Spleen (tissue), 11 donors: ENCODE data around the gene CDIP1. TPM values are rescaled to one million over a fixed set of nuclear protein-coding genes. Genes with fewer than 3 reads are reported as not detected.

Experiments
- DNase-seq: peaks from one replicate; pipeline ENCODE4 v3.0.0-alpha.2; 2020
- H3K27ac ChIP-seq, 8 donors: fragments of 200-600 bp; sonication (generic) in 7 of 8; 1 replicate in 4 of 8; 2 replicates in 4 of 8; pipeline versions ENCODE4 v1.5.0 to v1.8.0; 2016 to 2021; ENCODE audit warnings: inconsistent platforms in 4 of 8, mild to moderate bottlenecking in 4 of 8, moderate library complexity in 1 of 8
- H3K27me3 ChIP-seq, 7 donors: fragments of 200-600 bp; sonication (generic) in 6 of 7; replicated peaks in 1 of 7; 1 replicate in 4 of 7; 2 replicates in 3 of 7; pipeline versions ENCODE4 v1.5.0 to v1.8.0; 2016 to 2021; ENCODE audit warnings: inconsistent platforms in 3 of 7, mild to moderate bottlenecking in 1 of 7
- H3K36me3 ChIP-seq, 6 donors: fragments of 200-600 bp; sonication (generic) in 5 of 6; 1 replicate in 4 of 6; 2 replicates in 2 of 6; pipeline versions ENCODE4 v1.5.0 to v1.8.0; 2016 to 2021; ENCODE audit warnings: inconsistent platforms in 2 of 6
- H3K4me1 ChIP-seq, 6 donors: fragments of 200-600 bp; sonication (generic) in 5 of 6; 1 replicate in 3 of 6; 2 replicates in 3 of 6; pipeline versions ENCODE4 v1.5.0 to v1.8.0; 2016 to 2021; ENCODE audit warnings: inconsistent platforms in 3 of 6
- H3K4me3 ChIP-seq, 8 donors: fragments of 200-600 bp; sonication (generic) in 7 of 8; 1 replicate in 4 of 8; 2 replicates in 4 of 8; pipeline versions ENCODE4 v1.5.0 to v1.8.0; 2016 to 2021; ENCODE audit warnings: inconsistent platforms in 4 of 8, mild to moderate bottlenecking in 4 of 8, moderate library complexity in 2 of 8
- H3K9me3 ChIP-seq, 8 donors: fragments of 200-600 bp; sonication (generic) in 7 of 8; 1 replicate in 4 of 8; 2 replicates in 4 of 8; pipeline versions ENCODE4 v1.5.0 to v1.8.0; 2016 to 2021; ENCODE audit warnings: inconsistent platforms in 4 of 8
- POLR2A ChIP-seq, 3 donors: fragments of 450-650 bp; IDR thresholded peaks; one replicate each; pipeline ENCODE4 v1.5.1; 2017; ENCODE audit warnings: antibody characterized with exemption in 3 of 3, mild to moderate bottlenecking in 1 of 3
- POLR2AphosphoS5 ChIP-seq, 3 donors: sonication (generic); formaldehyde crosslinking; IDR thresholded peaks; one replicate each; pipeline ENCODE4 v1.5.1; 2017; ENCODE audit warnings: antibody characterized with exemption in 3 of 3
- WGBS, 5 donors: extraction: QIAGEN DNeasy Blood & Tissue Kit in 3 of 5; methylation state at CpG; one replicate each; pipeline versions ENCODE4 v1.1.5 to v1.1.7; 2013 to 2018; 5-methylcytosine and 5-hydroxymethylcytosine counted together
- intact Hi-C: fragments of 100-400 bp; cut with DNase I; formaldehyde crosslinking; loops from one replicate; pipeline ENCODE4 v1.15.0; 2023; ENCODE audit warnings: low total_unique reads
- polyA plus RNA-seq, 3 donors: library from polyadenylated mRNA; stranded (reverse); fragments of 200-250 nt; gene quantifications; one replicate each; pipeline ENCODE4 v1.2.1, GENCODE V29; 2013
- total RNA-seq, 7 donors: library from RNA; depleted of rRNA in 3 of 7; stranded (reverse); fragments of >200 nt in 3 of 7; fragmentation: NEBNext Ultra II Directional in 4 of 7; extraction: Animal tissue kit (Norgen Biotek cat#: 25700) in 4 of 7; gene quantifications; one replicate each; pipeline versions ENCODE4 v1.1.0 to v1.2.1, GENCODE V29; 2016 to 2021
- TF ChIP-seq, protein P1 (sequence below), 11 experiments: fragments of 200-600 bp in 7 of 11; fragments of 450-650 bp in 4 of 11; sonication (generic) in 4 of 11; IDR thresholded peaks in 8 of 11; conservative IDR thresholded peaks in 3 of 11; 1 replicate in 7 of 11; 2 replicates in 4 of 11; pipeline versions ENCODE4 v1.4.0 to v1.8.0; 2016 to 2021; ENCODE audit warnings: antibody characterized with exemption in 11 of 11, inconsistent platforms in 4 of 11, mild to moderate bottlenecking in 1 of 11
- donor health status: healthy with polysubstance abuse.
- donor health status: DM: no; HTN: no; CAD: no; lungs with moderate emphysema.
- donor health status: DM: no; HTN: no; CAD: no.
- donor health status: Bipolar disorder and iron deficiency.
- donor health status: healthy.
- donor health status: DM: no; HTN: no; CAD: no.
- donor health status: DM: yes; HTN: yes; CAD: no.

Gene CDIP1
- total and polyA plus RNA-seq, 10 donors: 9.6 to 26.9 (median 19.2) TPM

DNA sequence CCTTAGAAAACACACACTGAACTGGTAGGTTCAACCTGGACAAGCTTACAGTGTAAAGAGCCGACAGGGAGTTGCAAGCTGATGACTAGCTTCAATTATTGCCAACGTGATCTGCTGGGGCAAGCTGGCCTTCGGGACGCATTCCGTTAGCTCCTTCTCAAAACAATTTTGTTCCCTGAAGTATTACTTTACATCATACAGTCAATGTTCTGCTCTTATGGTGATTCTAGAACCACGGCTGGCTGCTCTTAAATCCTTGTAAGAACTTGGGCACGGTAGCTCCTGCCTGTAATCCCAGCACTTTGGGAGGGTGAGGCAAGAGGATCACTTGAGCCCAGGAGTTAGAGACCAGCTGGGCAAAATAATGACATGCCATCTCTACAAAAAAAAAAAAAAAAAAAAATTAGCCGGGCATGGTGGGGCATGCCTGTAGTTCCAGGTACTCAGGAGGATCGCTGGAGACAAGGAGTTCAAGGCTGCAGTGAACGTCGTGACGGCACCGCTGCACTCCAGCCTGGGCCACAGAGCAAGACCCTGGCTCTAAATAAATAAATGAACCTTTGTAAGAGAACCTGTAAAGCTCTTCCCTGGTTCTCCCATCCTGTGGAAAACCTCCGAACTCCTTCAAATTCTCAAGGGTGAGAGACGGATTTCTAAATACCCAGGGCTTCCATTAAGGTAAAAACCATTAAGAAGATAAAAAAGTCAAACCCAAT, 2.0 kb downstream of the CDIP1 start:
- peaks cover 0 to 45% (median 19%) of the 10 kb centered on the region in 6 donors for H3K4me1 ChIP-seq
- 92 to 96% (median 93%) methylated on average over 15 of the region's 15 CpGs for WGBS, 5 donors

GRCh38 chr16:4535627-4536108, 2.9 kb downstream of the CDIP1 start:
- DNase-seq: no peak
- 52 to 69% (median 60%) methylated on average over 6 to 7 of the region's 7 CpGs for WGBS, 5 donors
- TF ChIP-seq, protein P1, sequence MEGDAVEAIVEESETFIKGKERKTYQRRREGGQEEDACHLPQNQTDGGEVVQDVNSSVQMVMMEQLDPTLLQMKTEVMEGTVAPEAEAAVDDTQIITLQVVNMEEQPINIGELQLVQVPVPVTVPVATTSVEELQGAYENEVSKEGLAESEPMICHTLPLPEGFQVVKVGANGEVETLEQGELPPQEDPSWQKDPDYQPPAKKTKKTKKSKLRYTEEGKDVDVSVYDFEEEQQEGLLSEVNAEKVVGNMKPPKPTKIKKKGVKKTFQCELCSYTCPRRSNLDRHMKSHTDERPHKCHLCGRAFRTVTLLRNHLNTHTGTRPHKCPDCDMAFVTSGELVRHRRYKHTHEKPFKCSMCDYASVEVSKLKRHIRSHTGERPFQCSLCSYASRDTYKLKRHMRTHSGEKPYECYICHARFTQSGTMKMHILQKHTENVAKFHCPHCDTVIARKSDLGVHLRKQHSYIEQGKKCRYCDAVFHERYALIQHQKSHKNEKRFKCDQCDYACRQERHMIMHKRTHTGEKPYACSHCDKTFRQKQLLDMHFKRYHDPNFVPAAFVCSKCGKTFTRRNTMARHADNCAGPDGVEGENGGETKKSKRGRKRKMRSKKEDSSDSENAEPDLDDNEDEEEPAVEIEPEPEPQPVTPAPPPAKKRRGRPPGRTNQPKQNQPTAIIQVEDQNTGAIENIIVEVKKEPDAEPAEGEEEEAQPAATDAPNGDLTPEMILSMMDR (IDR thresholded peaks at IDR 0.05 in 8 of 11, conservative IDR thresholded peaks at IDR 0.05 in 3 of 11): no peak
- TF ChIP-seq POLR2A (IDR thresholded peaks at IDR 0.05) (no peak), POLR2AphosphoS5 (IDR thresholded peaks at IDR 0.05) (no peak)
- Histone ChIP-seq H3K4me1 (peaks cover 0 to 45% (median 19%) of the 10 kb centered on the region in 6 donors), H3K36me3 (peaks cover 0 to 18% (median 4%) of the 10 kb centered on the region in 6 donors), H3K9me3 (peaks cover 0 to 17% (median 8%) of the 10 kb centered on the region in 8 donors), H3K27me3 (peaks cover 0 to 11% (median 0%) of the 10 kb centered on the region in 7 donors), H3K27ac (peak overlapping the region in 1 of 8 donors; percentile 28), H3K4me3 (no peak overlapping the region)
- intact Hi-C loops: no loop called here

More for the DNA sequence above, 2.0 kb downstream of the CDIP1 start:
- no peak for TF ChIP-seq POLR2A (IDR thresholded peaks at IDR 0.05)
- no peak for TF ChIP-seq POLR2AphosphoS5 (IDR thresholded peaks at IDR 0.05)
- TF ChIP-seq, protein P1 (IDR thresholded peaks at IDR 0.05 in 8 of 11, conservative IDR thresholded peaks at IDR 0.05 in 3 of 11): no peak
- Histone ChIP-seq H3K4me3 (peak overlapping the region in 1 of 8 donors; percentile 71), H3K9me3 (peaks cover 0 to 17% (median 8%) of the 10 kb centered on the region in 8 donors), H3K27ac (no peak overlapping the region), H3K36me3 (peaks cover 0 to 13% (median 4%) of the 10 kb centered on the region in 6 donors), H3K27me3 (peaks cover 0 to 11% (median 0%) of the 10 kb centered on the region in 7 donors)
- no peak for DNase-seq
- intact Hi-C loops: no loop called here

- intact Hi-C loops: no loop called here
- Histone ChIP-seq H3K4me1 (peaks cover 0 to 56% (median 23%) of the 10 kb centered on the region in 6 donors), H3K36me3 (peaks cover 0 to 18% (median 4%) of the 10 kb centered on the region in 6 donors), H3K27ac (peak overlapping the region in 1 of 8 donors; percentile 36), H3K4me3 (no peak overlapping the region), H3K9me3 (peaks cover 0 to 6% (median 3%) of the 10 kb centered on the region in 8 donors), H3K27me3 (peaks cover 0 to 11% (median 0%) of the 10 kb centered on the region in 7 donors)
- WGBS, 5 donors: 81 to 90% (median 87%) methylated on average over 13 of the region's 13 CpGs
- DNase-seq: no peak
- TF ChIP-seq POLR2A (IDR thresholded peaks at IDR 0.05) (no peak), POLR2AphosphoS5 (IDR thresholded peaks at IDR 0.05) (no peak)
- TF ChIP-seq, protein P1 (IDR thresholded peaks at IDR 0.05 in 8 of 11, conservative IDR thresholded peaks at IDR 0.05 in 3 of 11): no peak
Observed at GRCh38 chr16:4534151-4534790, 4.3 kb downstream of the CDIP1 start.

DNA sequence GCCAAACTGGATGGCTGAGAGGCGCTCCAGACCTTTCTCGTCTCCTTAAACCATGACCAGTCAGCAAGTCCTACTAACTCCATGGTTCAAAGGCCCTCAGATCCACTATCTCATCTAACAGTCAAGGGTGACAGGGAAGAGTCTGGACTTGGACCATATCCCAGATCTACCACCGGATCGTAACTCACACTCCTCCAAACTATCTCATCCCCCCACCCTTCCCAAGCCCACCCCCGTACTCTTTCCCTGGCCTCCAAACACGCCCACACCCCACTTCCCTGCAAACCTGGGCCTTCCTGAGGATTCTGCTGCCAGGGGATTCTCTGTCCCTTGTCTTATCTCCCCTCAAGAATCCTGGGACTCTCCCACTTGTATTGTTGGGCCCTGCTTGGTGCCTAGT, 5.1 kb downstream of the CDIP1 start:
- intact Hi-C loops: no loop called here
- Histone ChIP-seq H3K27me3 (peaks cover 0 to 11% (median 0%) of the 10 kb centered on the region in 7 donors), H3K4me3 (no peak overlapping the region), H3K4me1 (peaks cover 0 to 58% (median 21%) of the 10 kb centered on the region in 6 donors), H3K27ac (no peak overlapping the region), H3K36me3 (peaks cover 0 to 18% (median 4%) of the 10 kb centered on the region in 6 donors), H3K9me3 (no peaks in the 10 kb centered on the region)
- no peak for DNase-seq
- 81 to 96% (median 85%) methylated on average over 6 of the region's 6 CpGs for WGBS, 5 donors
- TF ChIP-seq POLR2AphosphoS5 (IDR thresholded peaks at IDR 0.05) (no peak), POLR2A (IDR thresholded peaks at IDR 0.05) (no peak)
- TF ChIP-seq, protein P1 (IDR thresholded peaks at IDR 0.05 in 8 of 11, conservative IDR thresholded peaks at IDR 0.05 in 3 of 11): no peak
